Type B pancreatic cell (in vitro differentiated cells): ENCODE measurements around the gene TRIM68. TPM values are rescaled to one million over a fixed set of nuclear protein-coding genes. Genes with fewer than 3 reads are reported as not detected.

Source experiments
- DNase-seq: peaks from one replicate; pipeline ENCODE4 v3.0.0; 2021; ENCODE audit warnings: mixed read lengths; ENCODE audit not compliant: unreplicated experiment; ENCODE audit errors: extremely low spot score
- H3K27ac Mint-ChIP-seq: 2 replicates; pipeline ENCODE4 v1.8.0; 2021; ENCODE audit warnings: mild to moderate bottlenecking, mixed read lengths
- H3K27me3 Mint-ChIP-seq: 2 replicates; pipeline ENCODE4 v1.8.0; 2021; ENCODE audit warnings: mixed read lengths
- H3K36me3 Mint-ChIP-seq: 2 replicates; pipeline ENCODE4 v1.8.0; 2021; ENCODE audit warnings: mixed read lengths
- H3K4me1 Mint-ChIP-seq: one replicate; pipeline ENCODE4 v1.8.0; 2021; ENCODE audit warnings: mixed read lengths; ENCODE audit not compliant: unreplicated experiment
- H3K4me3 Mint-ChIP-seq: 2 replicates; pipeline ENCODE4 v1.8.0; 2021; ENCODE audit warnings: mild to moderate bottlenecking, mixed read lengths
- H3K9me3 Mint-ChIP-seq: 2 replicates; pipeline ENCODE4 v1.8.0; 2021; ENCODE audit warnings: mixed read lengths
- CTCF ChIP-seq: fragments of 200-600 bp; sonication (generic); conservative IDR thresholded peaks from 2 replicates; pipeline ENCODE4 v1.5.0; 2021; ENCODE audit warnings: antibody characterized with exemption, mild to moderate bottlenecking
- total RNA-seq: library from RNA; stranded (reverse); gene quantifications from 2 replicates; pipeline ENCODE4 v1.2.1, GENCODE V29; 2021; ENCODE audit warnings: low replicate concordance

Gene TRIM68
- total RNA-seq, 1 donor from 2014 or later, result 14.5 TPM

- H3K4me1 Mint-ChIP-seq, result no peaks in the 10 kb centered on the region
- no peak for DNase-seq
- H3K36me3 Mint-ChIP-seq, result no peaks in the 10 kb centered on the region
- no peaks in the 10 kb centered on the region for H3K27me3 Mint-ChIP-seq
- no peak overlapping the region for H3K4me3 Mint-ChIP-seq
- TF ChIP-seq CTCF, result peak; percentile 49
- H3K9me3 Mint-ChIP-seq, result peaks cover 8% of the 10 kb centered on the region
- H3K27ac Mint-ChIP-seq, result no peak overlapping the region
These were observed 56.6 kb downstream of the TRIM68 start for GRCh38 chr11:4551346-4551979.

Other genes starting within 250 kb of the TRIM68 start
- gene OR52B4, start 239.8 kb downstream of the TRIM68 start, total RNA-seq, result not detected in 2 replicates
- 18.4 and 31.1 TPM in 2 replicates for gene TRIM21, start 214.5 kb downstream of the TRIM68 start, total RNA-seq
- not detected in 2 replicates for gene OR52K2, start 158.9 kb downstream of the TRIM68 start, total RNA-seq
- not detected in 2 replicates for gene OR52K1, start 125.6 kb downstream of the TRIM68 start, total RNA-seq
- not detected in 2 replicates for gene OR52M1, start 63.0 kb downstream of the TRIM68 start, total RNA-seq
- not detected in 2 replicates for gene OR52I2, start 26.5 kb downstream of the TRIM68 start, total RNA-seq
- gene OR52I1, start 14.2 kb downstream of the TRIM68 start, total RNA-seq, result not detected in 2 replicates
- gene OR51D1, start 29.2 kb upstream of the TRIM68 start, total RNA-seq, result not detected in 2 replicates
- 0.48 and 0.51 TPM in 2 replicates for gene OR51E1, start 35.8 kb upstream of the TRIM68 start, total RNA-seq
- gene OR51E2, start 89.6 kb upstream of the TRIM68 start, total RNA-seq, result 0.58 TPM in 1 of 2 replicates, not detected in the other
- gene MMP26, start 96.6 kb upstream of the TRIM68 start, total RNA-seq, result not detected in 2 replicates
- gene OR51F1, start 161.7 kb upstream of the TRIM68 start, total RNA-seq, result not detected in 2 replicates
- not detected in 2 replicates for gene OR52R1, start 196.1 kb upstream of the TRIM68 start, total RNA-seq
- gene OR51F2, start 213.1 kb upstream of the TRIM68 start, total RNA-seq, result not detected in 2 replicates
- not detected in 2 replicates for gene OR51S1, start 241.0 kb upstream of the TRIM68 start, total RNA-seq